Stimulated activated CD8-positive, alpha-beta memory T cell treated with anti-CD3 and anti-CD28 coated beads, Interleukin-12 subunit alpha, Interleukin-12 subunit beta, amount 100 ng/mL, for 24 hours (primary cell): ENCODE data around the gene IL1RN.

ENCODE experiments used
- DNase-seq: peaks from one replicate; pipeline ENCODE4 v3.0.0-alpha.2; 2020; ENCODE audit errors: extremely low read depth

IL1RN gene

DNA sequence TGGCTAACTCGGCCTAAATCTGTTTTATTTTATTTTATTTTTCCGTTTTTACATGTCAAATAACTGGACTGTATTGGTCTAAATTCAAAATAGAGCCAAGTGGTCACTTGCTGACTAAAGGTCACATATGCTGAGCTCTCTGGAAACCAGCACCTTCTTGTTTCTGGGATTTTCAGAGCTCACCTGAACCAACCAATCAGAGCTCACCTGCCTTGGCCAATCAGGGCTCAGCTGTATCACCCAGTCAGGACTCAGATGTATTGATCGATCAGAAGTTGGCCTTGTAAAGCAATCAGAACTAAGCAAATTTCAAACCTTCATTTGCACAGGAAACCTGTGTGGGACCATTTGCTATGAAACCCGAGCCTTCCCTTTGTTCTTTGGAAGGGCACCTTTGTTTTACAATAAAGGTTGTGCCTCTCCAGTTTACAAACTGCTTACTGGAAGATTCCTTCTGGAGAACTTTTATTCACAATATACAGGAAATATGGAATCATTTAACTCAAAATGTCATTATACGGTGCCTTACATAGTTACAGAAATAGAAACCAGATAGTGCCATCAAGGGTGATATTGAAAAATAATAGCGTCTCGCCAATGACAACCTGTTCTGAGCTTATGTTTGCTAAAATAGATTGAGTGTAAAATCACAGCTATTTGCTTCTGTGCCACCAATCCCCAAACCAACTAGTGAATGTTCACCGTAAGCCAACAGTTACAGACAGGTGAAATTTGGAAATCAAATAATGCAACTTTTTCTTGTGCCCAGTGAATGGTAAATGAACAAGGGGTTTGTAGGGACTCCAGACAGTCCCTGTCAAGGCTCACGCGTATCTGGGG, 29.1 kb downstream of the IL1RN start:
- DNase-seq = no peak

GRCh38 chr2:113157118-113157896, 29.9 kb downstream of the IL1RN start:
- DNase-seq = no peak

- DNase-seq = no peak
Measured at GRCh38 chr2:113157897-113158753, 30.7 kb downstream of the IL1RN start.

GRCh38 chr2:113158884-113159553, 31.6 kb downstream of the IL1RN start:
- DNase-seq = no peak

- DNase-seq = no peak
Measured at GRCh38 chr2:113160248-113160647, 32.9 kb downstream of the IL1RN start.

GRCh38 chr2:113160962-113161361, 33.6 kb downstream of the IL1RN start:
- DNase-seq = no peak

GRCh38 chr2:113162173-113162572, 34.8 kb downstream of the IL1RN start:
- no peak for DNase-seq

DNA sequence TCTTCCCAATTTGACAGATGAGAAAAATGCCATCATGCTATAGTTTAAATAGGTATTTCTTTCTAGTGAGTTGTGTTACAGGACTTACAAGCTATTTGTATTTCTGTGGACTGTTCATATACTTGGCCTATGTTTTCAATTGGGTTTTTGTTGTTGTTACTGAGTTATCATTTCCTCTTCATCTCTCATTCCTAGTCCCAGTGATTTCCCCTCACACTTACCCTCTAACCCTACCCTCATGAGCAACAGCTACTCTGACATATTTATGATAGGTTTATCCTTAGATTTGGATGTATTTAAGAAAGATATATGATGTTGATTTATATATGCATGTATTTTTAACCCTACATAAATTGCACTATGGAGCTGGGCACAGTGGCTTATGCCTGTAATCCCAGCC, 35.5 kb downstream of the IL1RN start:
- no peak for DNase-seq

DNA sequence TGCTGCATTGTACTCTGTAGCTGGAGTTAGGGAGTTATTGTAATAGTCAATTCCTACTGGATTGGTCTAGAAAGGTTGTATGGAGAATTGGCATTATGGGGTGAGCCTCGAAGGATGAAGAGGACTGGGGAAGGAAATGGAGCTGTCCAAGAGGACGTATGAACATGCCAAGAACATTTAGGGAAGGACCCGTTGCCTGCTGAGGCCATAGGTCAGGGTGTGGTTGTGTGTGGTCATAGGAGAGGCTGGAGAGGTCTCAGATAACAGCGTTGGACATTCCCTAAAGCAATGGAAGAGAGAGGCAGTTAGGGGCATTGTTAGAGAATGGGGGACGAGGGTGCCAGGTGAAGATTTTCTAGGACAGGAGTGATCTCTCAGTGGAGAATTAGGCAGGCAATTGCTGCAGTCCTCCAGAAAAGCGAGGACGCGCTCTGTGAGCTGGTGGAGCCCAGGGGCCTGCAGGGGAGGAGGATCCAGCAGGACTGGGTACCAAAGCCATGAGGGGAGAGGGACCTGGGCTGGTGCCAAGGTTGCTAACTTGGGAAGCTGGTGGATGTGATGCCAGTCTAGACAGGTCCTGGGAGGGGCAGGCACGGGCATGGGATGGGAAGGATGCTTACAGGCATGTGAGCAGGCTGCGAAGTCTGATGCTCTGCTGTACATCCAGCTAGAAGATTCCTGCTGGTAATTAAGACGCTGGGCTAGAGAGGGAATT, 37.0 kb downstream of the IL1RN start:
- no peak for DNase-seq

- no peak for DNase-seq
Measured at GRCh38 chr2:113164930-113165585, 37.7 kb downstream of the IL1RN start.

DNA sequence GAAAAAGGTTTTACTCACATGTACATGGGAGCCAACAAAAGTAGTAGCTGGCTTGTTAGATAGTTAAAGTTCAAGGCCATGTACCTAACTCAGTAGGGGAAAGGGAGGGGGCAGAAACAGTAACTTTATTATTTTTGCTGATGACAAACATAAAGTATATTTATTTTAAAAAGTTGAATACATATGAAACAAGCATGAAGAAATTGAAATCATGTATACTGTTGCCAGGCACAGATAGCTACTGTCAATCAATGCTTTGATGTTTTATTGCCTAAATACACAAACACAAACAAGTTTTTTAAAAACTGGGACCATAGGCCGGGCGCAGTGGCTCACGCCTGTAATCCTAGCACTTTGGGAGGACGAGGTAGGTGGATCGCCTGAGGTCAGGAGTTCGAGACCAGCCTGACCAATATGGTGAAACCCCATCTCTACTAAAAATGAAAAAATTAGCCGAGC, 38.8 kb downstream of the IL1RN start:
- DNase-seq = no peak

- DNase-seq = no peak
Measured at GRCh38 chr2:113167115-113167932, 39.9 kb downstream of the IL1RN start.

- no peak for DNase-seq
Measured at GRCh38 chr2:113167962-113168340, 40.6 kb downstream of the IL1RN start.

- no peak for DNase-seq
Measured at GRCh38 chr2:113169002-113169530, 41.7 kb downstream of the IL1RN start.

DNA sequence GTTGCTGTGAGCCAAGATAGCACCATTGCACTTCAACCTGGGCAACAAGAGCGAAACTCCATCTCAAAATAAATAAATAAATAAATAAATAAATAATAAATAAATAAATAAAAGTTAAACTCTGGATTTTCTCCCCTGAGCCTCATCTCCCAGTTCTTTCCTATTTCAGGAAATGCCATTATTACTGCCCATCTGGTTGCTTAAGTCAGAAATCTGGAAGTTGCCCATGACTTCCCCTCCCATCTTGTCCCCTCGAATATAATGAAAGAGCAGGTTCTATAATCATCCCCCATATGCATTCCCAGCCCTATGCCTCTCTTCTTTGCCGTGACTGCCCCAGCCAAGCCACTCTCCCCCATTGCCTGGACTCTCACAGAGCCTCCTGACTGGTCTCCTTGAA, 42.2 kb downstream of the IL1RN start:
- no peak for DNase-seq

GRCh38 chr2:113171334-113172075, 44.1 kb downstream of the IL1RN start:
- DNase-seq = no peak

- DNase-seq = no peak
Measured at GRCh38 chr2:113172721-113173541, 45.5 kb downstream of the IL1RN start.
